KMS-11 (cell line): ENCODE data around the gene CSNK2B.

Experiments
- H2AFZ ChIP-seq: fragments of 200-600 bp; sonication (generic); 2 replicates; pipeline ENCODE4 v1.6.1; 2016; ENCODE audit warnings: antibody characterized with exemption, mixed run types, low read depth
- H3K27ac ChIP-seq: fragments of 200-600 bp; sonication (generic); 2 replicates; pipeline ENCODE4 v1.6.1; 2016; ENCODE audit warnings: mild to moderate bottlenecking, mixed run types
- H3K27me3 ChIP-seq: fragments of 200-600 bp; sonication (generic); 2 replicates; pipeline ENCODE4 v1.6.1; 2017; ENCODE audit warnings: mild to moderate bottlenecking, low read depth, mixed run types, moderate library complexity; ENCODE audit not compliant: insufficient read depth
- H3K36me3 ChIP-seq: fragments of 200-600 bp; sonication (generic); 2 replicates; pipeline ENCODE4 v1.6.1; 2017; ENCODE audit warnings: mild to moderate bottlenecking, mixed run types; ENCODE audit not compliant: insufficient read depth
- H3K4me1 ChIP-seq: fragments of 200-600 bp; sonication (generic); 2 replicates; pipeline ENCODE4 v1.6.1; 2016; ENCODE audit warnings: mild to moderate bottlenecking, low read depth, mixed run types; ENCODE audit not compliant: poor library complexity, severe bottlenecking
- H3K4me2 ChIP-seq: fragments of 200-600 bp; sonication (generic); 2 replicates; pipeline ENCODE4 v1.7.0; 2016; ENCODE audit warnings: mild to moderate bottlenecking, mixed run types
- H3K4me3 ChIP-seq: fragments of 200-600 bp; sonication (generic); IDR thresholded peaks from 2 replicates; pipeline ENCODE4 v1.6.1; 2017; ENCODE audit warnings: low read depth, low read length, mixed read lengths; ENCODE audit not compliant: insufficient read depth
- H3K79me2 ChIP-seq: fragments of 200-600 bp; sonication (generic); 2 replicates; pipeline ENCODE4 v1.6.1; 2016; ENCODE audit warnings: low read depth, mixed run types; ENCODE audit not compliant: insufficient read depth
- H3K9ac ChIP-seq: fragments of 200-600 bp; sonication (generic); 2 replicates; pipeline ENCODE4 v1.6.1; 2016; ENCODE audit warnings: mild to moderate bottlenecking, mixed run types
- H4K20me1 ChIP-seq: fragments of 200-600 bp; sonication (generic); 2 replicates; pipeline ENCODE4 v1.6.1; 2016; ENCODE audit warnings: mild to moderate bottlenecking, mixed run types; ENCODE audit not compliant: insufficient read depth
- CTCF ChIP-seq: fragments of 200-600 bp; sonication (generic); conservative IDR thresholded peaks from 2 replicates; pipeline ENCODE4 v1.6.1; 2017; ENCODE audit warnings: low read depth, mild to moderate bottlenecking, antibody characterized with exemption, low read length, moderate library complexity, mixed read lengths

Gene CSNK2B

GRCh38 chr6:31713465-31713864 lies 47.6 kb downstream of the CSNK2B start:
- H4K20me1 ChIP-seq = no peaks in the 10 kb centered on the region
- H3K36me3 ChIP-seq = no peaks in the 10 kb centered on the region
- no peak overlapping the region for H3K4me2 ChIP-seq
- TF ChIP-seq CTCF = no peak
- H3K4me1 ChIP-seq = peaks cover 7% of the 10 kb centered on the region
- H3K9ac ChIP-seq = no peak overlapping the region
- no peak overlapping the region for H3K27ac ChIP-seq
- no peak overlapping the region for H3K4me3 ChIP-seq
- H2AFZ ChIP-seq = no peak overlapping the region
- H3K27me3 ChIP-seq = no peaks in the 10 kb centered on the region
- H3K79me2 ChIP-seq = no peaks in the 10 kb centered on the region

- H3K4me2 ChIP-seq = no peak overlapping the region
- TF ChIP-seq CTCF = no peak
- peaks cover 7% of the 10 kb centered on the region for H3K4me1 ChIP-seq
- no peaks in the 10 kb centered on the region for H3K79me2 ChIP-seq
- no peak overlapping the region for H3K4me3 ChIP-seq
- H3K9ac ChIP-seq = no peak overlapping the region
- no peak overlapping the region for H3K27ac ChIP-seq
- H3K36me3 ChIP-seq = no peaks in the 10 kb centered on the region
- no peaks in the 10 kb centered on the region for H4K20me1 ChIP-seq
- H2AFZ ChIP-seq = no peak overlapping the region
- H3K27me3 ChIP-seq = no peaks in the 10 kb centered on the region
Observed at GRCh38 chr6:31713991-31714684, 48.3 kb downstream of the CSNK2B start.

- no peak within 1 kb of the TSS for H2AFZ ChIP-seq
- H3K4me1 ChIP-seq = peaks cover 6% of the 10 kb centered on the region
- no peaks in the 10 kb centered on the region for H3K36me3 ChIP-seq
- no peaks in the 10 kb centered on the region for H3K79me2 ChIP-seq
- H3K4me2 ChIP-seq = no peak within 1 kb of the TSS
- no peak within 1 kb of the TSS for H3K4me3 ChIP-seq
- no peaks in the 10 kb centered on the region for H4K20me1 ChIP-seq
- no peaks in the 10 kb centered on the region for H3K27me3 ChIP-seq
- H3K9ac ChIP-seq = no peak within 1 kb of the TSS
- H3K27ac ChIP-seq = no peak within 1 kb of the TSS
- no peak for TF ChIP-seq CTCF
Observed at GRCh38 chr6:31715022-31715958, 49.4 kb downstream of the CSNK2B start, which contains the start of gene LY6G6D. LY6G6D (plus strand) TSS chr6:31715348; CDS start chr6:31715356, 8 bp downstream.

GRCh38 chr6:31717499-31718222 lies 51.8 kb downstream of the CSNK2B start:
- TF ChIP-seq CTCF = no peak
- H3K27ac ChIP-seq = no peak overlapping the region
- H4K20me1 ChIP-seq = no peaks in the 10 kb centered on the region
- no peaks in the 10 kb centered on the region for H3K79me2 ChIP-seq
- H3K4me3 ChIP-seq = no peak overlapping the region
- H3K4me1 ChIP-seq = no peaks in the 10 kb centered on the region
- no peak overlapping the region for H3K9ac ChIP-seq
- no peak overlapping the region for H2AFZ ChIP-seq
- no peaks in the 10 kb centered on the region for H3K36me3 ChIP-seq
- no peak overlapping the region for H3K4me2 ChIP-seq
- no peaks in the 10 kb centered on the region; the same call in 1 of the 2 replicates for H3K27me3 ChIP-seq
